ENCODE data around the gene PAIP1.
"Not testable (repeated sequence)": the region's sequence is repeated elsewhere in the genome, so short reads cannot be mapped to it uniquely, and the experiment has no call there.

The PAIP1 gene

DNA sequence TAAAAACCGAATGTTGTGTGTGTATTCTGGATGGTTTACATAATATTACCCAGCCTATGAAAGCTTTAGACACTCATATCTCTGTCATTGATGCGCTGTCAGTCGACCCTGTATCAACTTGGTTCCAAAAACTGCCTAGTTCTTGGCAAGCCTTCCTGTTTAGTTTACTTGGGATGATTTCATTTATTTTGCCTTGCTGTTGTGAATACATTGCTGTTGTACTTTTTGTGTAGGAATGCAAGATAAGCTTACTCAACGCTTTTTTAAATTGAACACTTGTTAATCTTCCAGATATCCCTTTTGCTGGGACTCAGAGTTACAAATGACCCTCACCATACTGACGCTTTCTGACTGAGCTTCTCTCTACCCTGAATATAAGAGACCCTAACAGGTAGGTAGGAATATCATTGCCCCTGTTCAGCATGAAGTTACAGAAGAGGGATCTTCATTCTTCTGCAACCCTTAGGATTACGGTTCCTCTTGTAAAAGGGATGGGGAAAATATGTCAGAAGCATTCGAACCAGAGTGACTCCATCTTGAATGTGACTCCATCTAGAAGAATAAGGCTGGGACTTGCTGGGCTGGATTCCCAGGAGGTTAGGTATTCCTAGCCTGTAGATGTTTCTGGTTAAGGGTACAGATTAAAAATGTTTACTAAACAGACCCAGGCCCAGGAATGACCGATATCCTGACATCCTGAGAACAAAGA lies 13.7 kb upstream of the PAIP1 start:
- DNase-seq, result no peak

DNA sequence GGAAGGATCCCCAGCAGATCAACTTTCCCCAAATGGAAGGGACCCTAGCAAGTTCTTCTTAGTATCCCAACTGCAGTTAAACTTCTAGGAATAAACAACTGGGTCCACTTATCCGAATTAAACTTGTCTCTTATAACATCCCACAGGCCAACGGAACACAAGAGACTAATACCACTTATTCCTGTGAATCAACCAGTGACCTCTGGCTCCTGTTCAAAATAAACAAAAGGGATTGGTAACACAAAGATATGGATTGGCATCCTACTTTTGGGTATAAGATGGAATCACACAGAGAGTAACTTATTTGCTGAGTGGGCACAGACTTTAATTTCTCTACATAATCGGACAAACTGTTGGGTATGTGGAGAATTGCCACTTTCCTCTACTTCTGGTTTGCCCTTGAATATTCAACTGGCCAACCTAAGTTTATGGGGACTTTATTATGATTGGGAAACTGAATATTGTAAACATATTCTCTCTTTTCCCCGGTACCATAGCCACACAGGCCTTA lies 12.4 kb upstream of the PAIP1 start:
- DNase-seq, result no peak

DNA sequence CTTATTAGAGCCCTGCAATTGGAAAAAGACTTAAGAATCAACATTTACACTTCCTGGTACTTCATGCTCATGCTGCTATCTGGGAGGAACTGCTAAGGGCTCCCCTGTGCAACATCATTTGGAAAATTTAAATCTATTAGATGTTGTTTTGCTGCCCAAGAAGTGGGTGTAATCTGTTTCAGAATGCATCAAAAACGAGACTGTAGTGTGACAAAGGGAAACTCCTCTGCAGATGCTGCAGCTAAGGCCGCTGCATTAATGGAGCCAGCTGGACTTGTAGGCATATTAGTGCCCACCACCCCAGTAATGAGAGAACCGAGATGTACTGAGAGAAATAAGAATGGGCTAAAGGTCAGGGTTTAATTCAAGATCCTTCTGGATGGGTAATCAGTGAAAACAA lies 11.1 kb upstream of the PAIP1 start:
- DNase-seq, result no peak

DNA sequence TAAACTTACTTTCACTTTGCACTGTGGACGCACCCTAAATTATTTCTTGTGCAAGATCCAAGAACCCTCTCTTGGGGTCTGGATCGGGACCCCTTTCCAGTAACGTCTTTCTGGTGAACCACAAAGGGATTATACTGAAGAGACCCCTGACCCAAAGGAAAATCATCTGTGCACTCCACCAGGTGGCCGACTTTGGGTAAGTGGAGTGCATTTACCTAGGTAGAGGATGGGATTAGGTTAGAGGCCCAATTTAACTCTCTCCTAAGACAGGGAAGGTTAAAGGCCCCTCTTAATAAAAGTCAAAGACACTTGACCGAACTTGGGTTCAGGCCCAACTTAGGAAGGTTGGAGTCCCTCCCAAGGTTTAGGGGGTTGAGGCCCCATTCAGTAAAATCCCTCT lies 8.2 kb upstream of the PAIP1 start:
- no peak for DNase-seq

DNA sequence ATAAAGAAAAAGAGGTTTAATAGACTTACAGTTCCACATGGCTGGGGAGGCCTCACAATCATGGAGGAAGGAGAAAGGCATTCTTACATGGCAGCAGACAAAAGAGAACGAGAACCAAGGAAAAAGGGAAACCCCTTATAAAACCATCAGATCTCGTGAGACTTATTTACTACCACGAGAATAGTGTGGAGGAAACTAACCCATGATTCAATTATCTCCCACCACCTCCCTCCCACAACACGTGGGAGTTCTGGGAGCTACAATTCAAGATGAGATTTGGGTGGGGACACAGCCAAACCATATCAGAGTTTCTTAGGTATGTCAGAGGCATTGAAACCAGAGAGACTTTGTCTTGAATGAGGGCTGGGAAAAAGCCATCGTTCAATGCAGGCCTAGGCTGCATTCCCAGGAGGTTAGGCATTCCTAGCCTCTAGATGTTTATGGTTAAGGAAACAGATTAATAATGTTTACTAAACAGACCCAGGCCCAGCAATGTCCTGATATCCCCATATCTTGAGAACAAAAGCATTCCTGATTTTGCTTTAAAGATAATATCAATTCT lies 7.5 kb upstream of the PAIP1 start:
- no peak for DNase-seq

DNA sequence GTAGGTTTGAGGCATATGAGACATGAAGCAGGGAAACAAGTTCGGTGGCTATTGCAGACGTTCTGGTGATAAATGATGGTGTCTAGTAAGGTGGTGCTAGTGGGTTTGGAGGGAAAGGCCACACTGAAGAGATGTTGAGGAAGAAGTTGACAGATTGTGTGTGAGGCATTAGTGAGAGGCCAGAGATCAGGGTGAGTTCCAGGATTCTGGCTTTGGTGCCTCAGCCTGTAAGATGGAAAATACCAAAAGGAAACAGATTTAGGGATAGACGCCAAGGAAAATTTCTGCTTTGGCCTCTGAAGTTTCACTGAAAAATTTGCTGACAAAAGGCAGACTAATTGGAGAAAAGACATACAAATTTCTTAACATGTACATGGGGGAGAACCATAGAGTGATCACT lies 6.4 kb upstream of the PAIP1 start:
- DNase-seq, result no peak

DNA sequence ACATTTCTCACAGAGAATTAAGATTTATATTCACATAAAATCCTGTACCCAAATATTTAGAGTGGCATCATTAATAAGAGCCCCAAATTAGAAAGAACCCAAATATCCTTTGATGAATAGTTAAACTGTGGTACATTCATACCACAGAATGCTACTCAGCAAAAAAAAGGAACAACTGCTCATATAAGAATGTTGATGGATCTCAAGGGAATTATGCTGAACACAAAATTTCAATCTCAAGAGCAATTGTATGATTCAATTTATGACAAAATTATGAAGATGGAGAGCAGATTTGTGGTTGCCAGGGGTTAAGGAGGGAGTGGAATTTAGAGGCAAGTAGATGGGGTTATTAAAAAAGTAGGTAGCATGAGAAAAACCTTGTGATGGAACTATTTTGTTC lies 4.5 kb upstream of the PAIP1 start:
- no peak for DNase-seq

DNA sequence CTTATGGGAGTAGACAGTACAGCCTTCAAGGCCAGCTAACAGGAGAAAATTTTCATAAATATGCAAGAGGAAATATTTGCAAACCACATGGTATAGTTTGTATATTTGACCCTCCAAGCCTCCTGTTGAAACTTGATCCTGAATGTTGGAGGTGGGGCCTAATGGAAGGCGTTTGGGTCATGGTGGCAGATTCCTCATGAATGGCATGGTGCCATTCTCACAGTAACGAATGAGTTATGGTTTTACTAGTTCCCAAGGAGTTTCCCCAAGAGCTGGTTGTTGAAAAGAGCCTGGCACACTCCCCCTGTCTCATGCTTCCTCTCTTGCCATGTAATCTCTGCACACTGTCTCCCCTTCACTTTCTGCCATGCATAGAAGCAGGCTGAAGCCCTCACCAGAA lies 3.3 kb upstream of the PAIP1 start:
- no peak for DNase-seq

DNA sequence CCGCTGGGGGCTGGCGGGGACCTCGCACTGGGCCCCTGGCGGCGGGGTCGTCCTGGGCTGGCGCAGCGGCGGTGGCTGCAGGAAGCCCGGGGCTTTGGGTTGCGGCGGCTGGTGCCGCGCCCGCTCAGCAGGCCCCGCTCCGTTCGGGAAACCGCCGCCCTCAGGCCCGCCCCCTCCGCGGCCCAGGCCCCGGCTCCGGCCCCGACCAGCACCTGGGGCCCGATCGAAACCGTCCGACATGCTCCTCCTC lies 345 bp downstream of the PAIP1 start:
- DNase-seq, result not testable (repeated sequence)

DNA sequence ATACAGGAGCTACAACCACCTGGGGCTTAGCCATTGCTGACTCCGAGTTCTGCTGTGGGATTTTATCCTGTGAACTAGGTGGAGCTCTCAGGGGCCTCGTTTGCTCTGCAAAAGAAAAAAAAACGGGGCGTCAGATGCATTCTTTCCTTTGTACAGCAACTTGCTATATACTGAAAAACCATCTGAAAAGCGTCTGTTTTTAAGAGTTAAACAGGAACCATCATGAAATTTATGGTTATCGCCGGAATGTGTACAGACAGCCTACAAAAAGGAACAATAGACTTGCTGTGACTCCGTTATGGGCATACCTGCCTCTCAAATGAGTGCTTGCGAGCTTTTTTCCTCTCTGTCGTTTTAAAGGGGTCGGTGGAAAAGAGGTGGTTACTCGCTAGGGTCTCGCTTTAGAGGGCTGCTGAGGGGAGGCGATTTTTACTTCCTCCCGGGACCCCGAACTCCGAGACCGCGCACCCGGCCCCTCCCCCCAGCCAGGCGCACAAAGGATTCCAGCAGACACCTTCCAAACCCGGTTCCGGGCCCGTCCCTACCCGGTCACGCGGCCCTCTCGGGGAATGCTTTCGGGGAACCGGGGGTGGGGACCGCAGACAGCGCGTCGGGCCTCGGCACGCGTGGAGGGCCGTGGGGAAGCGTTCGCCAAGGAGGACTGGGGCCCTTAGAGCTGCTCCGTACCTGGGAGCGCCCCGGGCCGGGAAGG lies 826 bp downstream of the PAIP1 start:
- DNase-seq, result peak; percentile 52

DNA sequence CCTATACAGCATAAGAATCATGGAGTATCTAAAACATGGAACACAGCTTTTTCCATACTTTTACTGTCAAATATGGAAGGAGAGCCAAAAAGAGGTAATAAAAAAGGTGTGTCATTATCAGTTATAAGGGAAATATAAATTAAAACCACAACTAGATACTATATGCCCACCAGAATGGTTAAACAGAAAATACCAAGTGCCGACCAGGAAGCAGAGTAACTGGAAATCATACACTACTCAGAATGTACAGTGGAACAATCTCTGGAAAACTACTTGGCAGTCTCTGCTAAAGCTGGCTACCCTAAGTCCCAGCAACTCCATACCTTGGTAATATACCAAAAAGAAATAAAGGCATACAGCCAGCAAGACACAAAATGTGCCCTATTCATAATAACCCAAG lies 2.4 kb downstream of the PAIP1 start:
- no peak for DNase-seq

DNA sequence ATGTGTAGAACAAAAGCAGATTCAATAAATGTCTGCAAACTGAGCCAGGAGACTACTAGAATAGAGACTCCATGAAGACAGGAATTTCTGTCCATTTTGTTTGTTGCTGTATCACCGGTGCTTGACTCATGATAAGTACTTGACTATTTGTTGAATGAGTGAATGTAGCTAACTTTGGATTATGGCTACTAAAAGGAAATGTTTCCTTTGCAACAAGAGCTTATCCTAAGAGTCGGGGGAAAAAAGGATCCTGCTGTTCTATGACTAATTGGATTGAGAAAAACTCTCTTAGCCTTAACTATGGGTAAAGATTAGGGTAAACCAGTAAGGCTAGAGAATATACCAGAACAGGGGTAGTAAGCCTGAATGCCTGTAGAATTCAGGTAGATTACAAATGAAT lies 3.5 kb downstream of the PAIP1 start:
- DNase-seq, result no peak

DNA sequence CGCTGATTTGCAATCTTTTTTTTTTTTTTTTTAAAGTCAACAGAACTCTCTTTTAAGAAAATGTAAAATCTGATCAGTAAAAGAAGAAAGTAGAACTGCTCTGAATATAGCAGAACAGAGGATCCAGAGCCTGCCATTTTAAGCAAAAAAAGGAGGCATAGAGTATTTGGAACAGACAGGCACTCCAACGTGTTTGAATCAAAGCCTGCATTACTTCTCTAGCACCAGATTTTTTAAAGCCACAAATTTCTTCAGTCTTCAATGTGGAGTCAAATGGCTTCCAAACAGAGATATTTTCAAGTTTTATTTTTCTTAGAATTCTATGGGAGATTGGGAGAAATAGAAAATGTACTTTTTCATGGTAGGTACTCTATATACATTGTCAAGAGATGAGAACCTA lies 5.1 kb downstream of the PAIP1 start:
- no peak for DNase-seq

DNA sequence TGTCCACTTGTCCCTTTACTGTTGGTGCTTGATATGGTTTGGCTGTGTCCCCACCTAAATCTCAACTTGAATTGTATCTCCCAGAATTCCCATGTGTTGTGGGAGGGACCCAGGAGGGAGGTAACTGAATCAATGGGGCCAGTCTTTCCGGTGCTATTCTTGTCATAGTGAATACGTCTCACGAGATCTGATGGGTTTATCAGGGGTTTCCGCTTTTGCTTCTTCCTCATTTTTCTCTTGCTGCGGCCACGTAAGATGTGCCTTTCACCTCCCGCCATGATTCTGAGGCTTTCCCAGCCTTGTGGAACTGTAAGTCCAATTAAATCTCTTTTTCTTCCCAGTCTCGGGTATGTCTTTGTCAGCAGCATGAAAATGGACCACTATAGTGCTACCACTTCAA lies 7.6 kb downstream of the PAIP1 start:
- DNase-seq, result not testable (repeated sequence)

DNA sequence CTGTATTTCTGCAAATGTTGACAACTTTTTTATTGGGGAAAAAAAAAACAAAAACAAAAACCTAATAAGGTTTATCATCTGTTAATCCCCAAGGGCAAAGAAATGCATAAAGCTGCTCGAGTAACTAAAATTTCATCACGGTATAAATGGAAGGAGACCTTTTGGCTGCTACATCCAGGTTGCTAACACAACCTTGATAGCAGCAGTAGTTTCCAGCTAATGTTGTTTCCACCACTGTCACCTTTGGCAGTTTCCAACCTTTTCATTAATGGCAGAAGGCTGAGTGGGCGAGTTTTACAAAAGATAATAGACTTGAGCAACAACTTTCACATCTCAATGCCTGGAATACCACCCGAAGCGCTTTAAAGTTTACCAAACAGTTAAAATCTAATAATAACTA lies 8.5 kb downstream of the PAIP1 start:
- no peak for DNase-seq

DNA sequence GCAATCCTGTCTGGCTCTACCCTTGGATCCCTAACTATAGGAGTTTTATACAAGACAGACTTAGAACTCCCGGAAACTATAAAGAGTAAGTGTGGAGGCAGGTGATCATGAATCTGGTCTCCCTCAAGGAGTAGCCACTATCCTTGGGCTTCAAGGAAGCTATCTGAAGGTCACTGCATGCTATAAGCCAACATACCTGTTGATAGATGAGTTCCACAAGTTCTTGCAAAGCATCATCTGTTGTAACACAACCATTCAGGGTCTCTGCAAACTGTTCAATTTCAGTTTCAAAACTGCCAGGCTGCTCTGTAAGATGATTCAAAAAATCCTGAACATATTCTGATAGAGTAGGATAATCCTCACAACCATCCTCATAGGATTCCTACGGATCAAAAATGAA lies 9.3 kb downstream of the PAIP1 start:
- DNase-seq, result no peak

DNA sequence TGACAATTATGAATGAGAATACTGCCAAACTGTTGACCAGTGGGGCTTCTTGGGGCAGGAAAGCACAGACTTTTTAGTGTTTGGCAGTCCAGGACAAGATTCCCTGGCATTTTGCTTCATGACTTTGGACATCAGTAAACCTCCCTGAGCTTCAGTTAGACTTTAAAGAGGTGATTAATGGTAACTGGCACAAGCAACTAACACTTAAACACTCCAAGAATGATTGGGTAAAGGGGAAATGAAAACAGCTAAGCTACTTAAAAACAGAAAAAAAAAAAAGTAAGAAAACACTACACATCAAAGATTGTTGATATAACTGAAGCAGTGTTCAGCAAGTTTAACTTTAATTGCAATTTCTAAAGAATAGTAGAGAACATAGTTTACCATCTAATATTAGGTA lies 13.4 kb downstream of the PAIP1 start:
- DNase-seq, result no peak

DNA sequence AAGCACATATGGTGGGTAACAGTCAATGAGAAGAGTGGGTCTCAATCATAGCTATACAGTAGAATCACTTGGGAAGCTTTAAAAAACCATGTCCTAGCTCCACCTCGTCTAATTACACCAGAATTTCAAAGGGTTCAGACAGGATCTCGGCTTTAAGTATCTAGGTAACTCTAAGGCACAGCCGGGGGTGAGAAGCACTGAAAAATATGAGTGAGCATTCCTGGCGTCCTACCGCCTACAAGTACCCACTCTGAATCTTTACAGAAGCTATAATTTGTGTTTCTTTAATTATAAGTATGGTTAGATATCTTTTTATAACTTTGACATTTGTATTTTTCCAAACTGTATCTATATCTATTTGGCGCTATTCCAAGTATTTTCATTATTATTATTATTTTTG lies 16.1 kb downstream of the PAIP1 start:
- DNase-seq, result no peak

DNA sequence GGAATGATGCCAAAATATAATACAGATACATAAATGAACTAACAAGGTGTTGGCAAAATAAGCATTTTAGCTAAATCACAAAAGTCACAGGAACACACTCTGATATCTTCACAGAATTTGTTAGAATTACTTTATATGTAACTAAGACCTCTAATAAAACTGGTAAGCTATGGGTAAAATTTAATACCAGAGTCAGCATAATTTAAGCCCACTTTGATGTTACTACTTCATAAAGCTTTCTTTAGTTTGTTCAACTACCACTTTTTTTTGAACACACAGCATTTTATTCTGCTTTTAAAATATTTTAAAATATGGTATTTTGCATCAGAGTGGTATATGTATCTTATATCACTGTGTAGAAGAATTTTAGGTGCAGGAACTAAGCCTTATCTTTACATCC lies 19.9 kb downstream of the PAIP1 start:
- no peak for DNase-seq

DNA sequence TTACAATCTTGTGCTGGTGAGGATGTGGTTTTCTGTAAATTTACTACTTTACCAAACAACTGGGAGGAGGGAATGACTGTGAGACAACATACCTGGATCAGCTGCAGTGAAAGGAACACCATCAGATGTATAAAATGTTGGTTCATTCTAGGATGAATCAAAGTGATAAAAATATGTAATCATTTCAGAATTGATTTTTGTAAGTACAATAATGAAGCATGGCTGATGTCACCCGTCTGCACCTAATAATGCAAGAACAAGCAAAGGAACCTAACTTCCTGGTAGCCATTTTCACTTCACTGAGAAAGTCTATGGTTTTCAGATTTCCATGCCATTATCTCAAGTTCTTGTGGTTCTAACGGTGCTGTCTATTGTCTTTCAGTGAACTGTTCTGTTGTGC lies 23.2 kb downstream of the PAIP1 start:
- no peak for DNase-seq

DNA sequence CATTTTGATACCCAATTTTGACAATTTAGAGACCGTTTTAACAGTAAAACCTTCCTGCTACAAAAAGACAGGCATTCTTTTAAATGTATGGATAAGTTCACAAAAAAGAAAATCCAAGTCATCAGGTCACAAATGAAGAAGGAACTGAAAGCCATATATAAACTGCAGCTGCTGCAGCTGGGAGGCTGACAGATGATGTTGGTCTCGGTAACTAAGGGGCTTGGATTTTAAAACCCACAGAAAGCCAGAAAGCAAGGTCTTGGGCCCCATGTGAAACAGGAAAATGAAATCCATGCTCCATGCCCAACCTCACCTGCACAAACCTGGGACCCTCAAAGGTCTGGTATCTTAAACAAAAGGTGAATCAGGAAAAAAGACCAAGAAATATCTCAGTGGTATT lies 26.2 kb downstream of the PAIP1 start:
- no peak for DNase-seq

DNA sequence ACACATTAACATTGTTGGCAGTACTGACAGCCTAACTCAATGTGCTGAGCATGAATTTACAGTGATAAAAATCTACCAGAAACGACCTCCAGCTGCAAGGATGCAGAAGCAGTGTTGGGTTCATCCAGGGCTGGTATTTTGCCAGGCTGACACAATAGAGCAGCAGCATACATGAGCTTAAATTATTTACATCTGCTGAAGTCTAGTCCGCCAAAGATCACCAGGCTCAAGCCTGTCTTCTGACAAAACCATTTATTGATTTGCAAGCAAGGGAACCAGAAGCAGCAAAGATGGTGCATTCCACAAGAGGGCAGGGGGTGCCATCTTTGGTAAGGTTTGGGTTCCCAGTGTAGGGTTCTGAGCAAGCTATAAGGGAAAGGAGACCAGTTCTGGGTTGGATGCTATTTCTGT lies 33.2 kb downstream of the PAIP1 start:
- no peak for DNase-seq

DNA sequence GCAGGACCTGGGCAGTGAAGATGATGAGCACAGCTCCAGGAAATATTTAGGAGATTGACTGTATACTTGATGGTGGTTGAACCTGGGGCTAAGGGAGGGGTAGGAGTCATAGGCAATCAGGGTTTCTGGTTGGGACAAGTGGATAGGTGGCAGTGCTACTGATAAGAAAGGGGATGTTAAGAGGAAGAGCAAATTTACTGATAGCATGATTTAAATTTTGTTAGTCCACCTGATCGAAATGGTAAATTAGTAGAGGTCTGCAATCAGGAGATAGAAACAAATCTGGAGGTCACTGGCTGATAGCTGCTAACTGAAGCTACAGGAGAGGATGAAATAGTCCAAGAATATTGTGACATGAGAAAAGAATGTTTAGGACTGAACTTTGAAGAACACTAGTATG lies 36.3 kb downstream of the PAIP1 start:
- DNase-seq, result no peak

DNA sequence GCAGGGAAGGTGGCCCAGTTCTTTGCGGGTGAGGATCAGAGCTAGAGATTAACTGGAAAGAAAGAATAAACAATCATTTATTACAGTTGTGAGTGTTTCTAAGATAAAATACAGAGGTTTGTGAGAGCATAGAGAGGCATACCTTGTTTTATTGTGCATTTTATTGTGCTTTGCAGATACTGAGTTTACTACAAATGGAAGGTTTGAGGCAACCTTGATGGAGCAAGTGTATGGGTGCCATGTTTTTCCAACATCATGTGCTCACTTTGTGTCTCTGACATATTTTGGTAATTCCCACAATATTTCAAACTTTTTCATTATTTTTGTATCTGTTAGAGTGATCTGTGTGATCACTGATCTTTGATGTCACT lies 41.2 kb downstream of the PAIP1 start:
- no peak for DNase-seq

All from CD4-positive, alpha-beta T cell treated with Interleukin-17A for 1 hour (primary cell).